Esophagus squamous epithelium (tissue), 4 donors: ENCODE data around the gene ALOXE3.

Experiments used
- CTCF ChIP-seq, 6 experiments: fragments of 450-650 bp in 4 of 6; fragments of 200-600 bp in 2 of 6; sonication (generic) in 2 of 6; IDR thresholded peaks; one replicate each; pipeline ENCODE4 v1.5.1; 2016 to 2019; ENCODE audit warnings: antibody characterized with exemption in 6 of 6, mild to moderate bottlenecking in 4 of 6, moderate library complexity in 4 of 6
- POLR2A ChIP-seq, 4 donors: fragments of 450-650 bp; IDR thresholded peaks; one replicate each; pipeline ENCODE4 v1.6.1; 2017; ENCODE audit warnings: antibody characterized with exemption in 4 of 4, mild to moderate bottlenecking in 4 of 4, moderate library complexity in 3 of 4

DNA sequence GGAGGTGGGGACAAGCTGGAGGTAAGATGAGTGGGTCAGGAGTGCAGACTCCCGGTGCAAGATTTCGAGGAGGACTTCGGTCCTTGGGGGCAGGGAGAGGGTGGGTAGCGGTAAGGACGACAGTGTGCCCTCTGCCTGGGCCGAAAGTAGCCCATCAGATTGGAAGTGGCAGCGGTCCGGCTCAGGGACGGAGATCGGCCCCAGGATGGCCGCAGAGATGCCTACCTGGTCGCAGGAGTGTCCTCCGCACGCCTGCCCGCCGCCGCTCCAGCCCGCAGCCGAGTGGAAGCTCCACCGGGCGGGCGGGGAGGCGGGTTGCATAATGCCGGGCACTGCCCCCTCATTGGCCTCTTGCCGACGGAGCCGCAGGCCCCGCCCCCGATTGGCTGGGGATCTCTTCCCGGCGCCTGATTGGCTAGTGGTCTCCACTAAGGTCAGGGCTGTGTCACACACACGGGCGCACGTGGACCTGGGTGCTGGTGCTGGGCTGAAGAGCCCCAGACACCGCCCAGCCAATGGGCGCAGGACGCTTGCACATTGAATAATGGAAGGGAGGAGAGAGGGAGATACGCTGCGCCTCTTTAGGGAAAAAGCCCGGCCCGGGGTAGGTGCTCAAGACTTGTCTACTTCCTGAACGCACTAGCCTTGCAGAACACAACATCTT, 33.9 kb upstream of the ALOXE3 start, which contains the start of gene PER1:
- TF ChIP-seq POLR2A (IDR thresholded peaks at IDR 0.05) (peak in 3 of 4 donors; percentile 69 to 99 (median 99)), CTCF (IDR thresholded peaks at IDR 0.05) (peak in 1 of 6 experiments; percentile 5)
